A673 (cell line): Measurements from ENCODE around the gene METTL16. TPM values are rescaled to one million over a fixed set of nuclear protein-coding genes. Genes with fewer than 3 reads are reported as not detected.

Experiments
- BruUV-seq: library from RNA; stranded (reverse); fragments of 400-500 nt; replicated peaks from 2 replicates; lab custom pipeline; 2021; lab: Mats Ljungman, UMichigan
- CTCF ChIA-PET: fragments of 300-600 bp; sonication (Branson Sonifier 250); formaldehyde crosslinking; loops from one replicate; lab custom pipeline; 2022; ENCODE audit warnings: antibody characterized with exemption; lab: Charles Lee
- POLR2A ChIA-PET: fragments of 300-600 bp; sonication (Branson Sonifier 250); formaldehyde crosslinking; loops from one replicate; lab custom pipeline; 2022; ENCODE audit warnings: antibody characterized with exemption; ENCODE audit not compliant: low non-redundant PET; lab: Charles Lee
- DNase-seq: peaks from one replicate; pipeline ENCODE4 v3.0.0-alpha.2; 2015; ENCODE audit warnings: low spot score
- H3K27ac ChIP-seq: fragments of 200-600 bp; sonication (generic); 2 replicates; pipeline ENCODE4 v1.5.1; 2016; ENCODE audit warnings: mixed run types, low read depth, mild to moderate bottlenecking, mixed read lengths, antibody characterized with exemption, low read length; ENCODE audit not compliant: poor library complexity, severe bottlenecking
- H3K27me3 ChIP-seq: fragments of 200-600 bp; sonication (generic); replicated peaks from 2 replicates; pipeline ENCODE4 v1.6.1; 2017; ENCODE audit warnings: mixed run types, low read depth, mild to moderate bottlenecking, mixed read lengths, antibody characterized with exemption, low read length; ENCODE audit not compliant: insufficient read depth, poor library complexity
- H3K36me3 ChIP-seq: fragments of 200-600 bp; sonication (generic); 2 replicates; pipeline ENCODE4 v1.6.1; 2016; ENCODE audit warnings: mixed run types, mild to moderate bottlenecking, mixed read lengths, antibody characterized with exemption, low read length; ENCODE audit not compliant: insufficient read depth, poor library complexity, severe bottlenecking
- H3K4me1 ChIP-seq: fragments of 200-600 bp; sonication (generic); 2 replicates; pipeline ENCODE4 v1.6.1; 2017; ENCODE audit warnings: mixed run types, mild to moderate bottlenecking, mixed read lengths, antibody characterized with exemption, low read length; ENCODE audit not compliant: insufficient read depth, poor library complexity, severe bottlenecking
- H3K4me3 ChIP-seq: fragments of 200-600 bp; sonication (generic); 2 replicates; pipeline ENCODE4 v1.5.1; 2016; ENCODE audit warnings: low read depth, mixed run types, mild to moderate bottlenecking, mixed read lengths, low read length; ENCODE audit not compliant: poor library complexity, severe bottlenecking
- H3K9me3 ChIP-seq: fragments of 200-600 bp; sonication (generic); 2 replicates; pipeline ENCODE4 v1.6.1; 2016; ENCODE audit warnings: mixed run types, low read depth, mild to moderate bottlenecking, mixed read lengths, antibody characterized with exemption, low read length; ENCODE audit not compliant: poor library complexity, severe bottlenecking
- CTCF ChIP-seq: fragments of 300-800, 200-600 bp; sonication (generic); conservative IDR thresholded peaks from 2 replicates; pipeline ENCODE4 v1.5.1; 2017; ENCODE audit warnings: low read depth, mild to moderate bottlenecking, antibody characterized with exemption, low read length, moderate library complexity, mixed read lengths
- EZH2 ChIP-seq: fragments of 200-600 bp; sonication (generic); IDR thresholded peaks from 2 replicates; pipeline ENCODE4 v1.6.1; 2017; ENCODE audit warnings: borderline replicate concordance, low read depth, mild to moderate bottlenecking, mixed read lengths, antibody characterized with exemption, low read length; ENCODE audit not compliant: poor library complexity, severe bottlenecking
- intact Hi-C: fragments of 100-400 bp; cut with micrococcal nuclease; formaldehyde crosslinking; loops from one replicate; pipeline ENCODE4 v1.10.0; 2022; ENCODE audit not compliant: unreplicated experiment
- total RNA-seq: library from RNA; stranded (reverse); gene quantifications from 2 replicates; pipeline ENCODE4 v1.2.3, GENCODE V29; 2021

METTL16 gene
- total RNA-seq, 1 experiment from 2014 or later: 50.8 TPM

- H3K27me3 ChIP-seq: no peaks in the 10 kb centered on the region
- intact Hi-C loops: loop anchor here (5.0 kb wide), 1 partner anchor 192 kb away; the partner anchor contains the start of gene PAFAH1B1
- peak overlapping the region; percentile 99 for H3K27ac ChIP-seq
- no peaks in the 10 kb centered on the region for H3K36me3 ChIP-seq
- H3K4me3 ChIP-seq: peak overlapping the region; percentile 96
- TSS peak; percentile 84 for BruUV-seq
- H3K9me3 ChIP-seq: no peaks in the 10 kb centered on the region
- peak; percentile 97 for DNase-seq
- POLR2A ChIA-PET: interaction anchor here (0.7 kb wide), 1 partner anchor 508 kb away, joined by 22 read pairs; no protein-coding TSS in a partner anchor
- H3K4me1 ChIP-seq: peaks cover 72% of the 10 kb centered on the region
- TF ChIP-seq CTCF (no peak), EZH2 (no peak)
- CTCF ChIA-PET: no interaction called here
These were observed 111.9 kb downstream of the METTL16 start for GRCh38 chr17:2399572-2400473.

- intact Hi-C loops: loop anchor here (5.0 kb wide), 1 partner anchor 193 kb away; the partner anchor contains the start of gene PAFAH1B1
- DNase-seq: peak; percentile 87
- BruUV-seq: no TSS peak
- Histone ChIP-seq H3K27ac (peak overlapping the region; percentile 99), H3K9me3 (no peaks in the 10 kb centered on the region), H3K36me3 (no peaks in the 10 kb centered on the region), H3K27me3 (no peaks in the 10 kb centered on the region), H3K4me1 (peaks cover 72% of the 10 kb centered on the region), H3K4me3 (peak overlapping the region; percentile 96)
- TF ChIP-seq EZH2: no peak
- TF ChIP-seq CTCF: no peak
- POLR2A ChIA-PET: interaction anchor here (0.7 kb wide), 1 partner anchor 509 kb away, joined by 22 read pairs; no protein-coding TSS in a partner anchor
- CTCF ChIA-PET: no interaction called here
These were observed 112.8 kb downstream of the METTL16 start for GRCh38 chr17:2398655-2399571.

- no peaks in the 10 kb centered on the region for H3K9me3 ChIP-seq
- intact Hi-C loops: loop anchor here (5.0 kb wide), 1 partner anchor 194 kb away; the partner anchor contains the start of gene PAFAH1B1
- peak overlapping the region; percentile 99 for H3K27ac ChIP-seq
- ChIA-PET POLR2A (no interaction called here), CTCF (no interaction called here)
- H3K36me3 ChIP-seq: no peaks in the 10 kb centered on the region
- no peaks in the 10 kb centered on the region for H3K27me3 ChIP-seq
- BruUV-seq: no TSS peak
- peak overlapping the region; percentile 96 for H3K4me3 ChIP-seq
- no peak for TF ChIP-seq EZH2
- TF ChIP-seq CTCF: no peak
- H3K4me1 ChIP-seq: peaks cover 65% of the 10 kb centered on the region
- no peak for DNase-seq
These were observed 113.5 kb downstream of the METTL16 start for GRCh38 chr17:2398182-2398581.
